Psoas muscle (tissue), 8 donors: Measurements from ENCODE around the gene RBFOX1. TPM values are rescaled to one million over a fixed set of nuclear protein-coding genes. Genes with fewer than 3 reads are reported as not detected.

Source experiments
- ATAC-seq, 4 donors: fragments of 200-7000 bp; cut with Tn5 transposase; one replicate each; pipeline ENCODE4 v1.9.1; 2020; ENCODE audit warnings: moderate library complexity in 3 of 4, mild to moderate bottlenecking in 2 of 4
- DNase-seq, 2 donors: peaks; one replicate each; pipeline ENCODE4 v3.0.0-alpha.2; 2020
- H3K27ac ChIP-seq: fragments of 200-600 bp; one replicate; pipeline ENCODE4 v1.8.0; 2022
- H3K27me3 ChIP-seq, 3 donors: fragments of 200-600 bp in 1 of 3; one replicate each; pipeline versions ENCODE4 v1.6.1 to v1.8.0; 2013 to 2022; ENCODE audit warnings: low read length in 2 of 3, mild to moderate bottlenecking in 2 of 3, moderate library complexity in 1 of 3; ENCODE audit not compliant: insufficient read depth in 3 of 3
- H3K36me3 ChIP-seq, 2 donors: fragments of 200-600 bp in 1 of 2; one replicate each; pipeline versions ENCODE4 v1.6.1 to v1.8.0; 2013 to 2022; ENCODE audit warnings: low read depth in 1 of 2, mild to moderate bottlenecking in 1 of 2, moderate library complexity in 1 of 2; ENCODE audit not compliant: insufficient read depth in 1 of 2
- H3K4me1 ChIP-seq: fragments of 200-600 bp; one replicate; pipeline ENCODE4 v1.8.0; 2022
- H3K4me3 ChIP-seq: fragments of 200-600 bp; one replicate; pipeline ENCODE4 v1.8.0; 2022; ENCODE audit warnings: mild to moderate bottlenecking
- H3K9me3 ChIP-seq: fragments of 200-600 bp; one replicate; pipeline ENCODE4 v1.8.0; 2022
- CTCF ChIP-seq: fragments of 200-600 bp; IDR thresholded peaks from one replicate; pipeline ENCODE4 v1.8.0; 2022; ENCODE audit warnings: antibody characterized with exemption
- WGBS, 3 donors: extraction: QIAGEN DNeasy Blood & Tissue Kit; methylation state at CpG; one replicate each; pipeline versions ENCODE4 v1.1.6 to v1.1.7; 2013; 5-methylcytosine and 5-hydroxymethylcytosine counted together
- intact Hi-C, 2 donors: fragments of 100-400 bp; cut with DNase I; formaldehyde crosslinking; loops; one replicate each; pipeline versions ENCODE4 v1.11.0 to v1.14.2; 2022
- polyA plus RNA-seq, 3 donors: library from polyadenylated mRNA; stranded (reverse); fragments of 200-250 nt; gene quantifications; one replicate each; pipeline ENCODE4 v1.2.3, GENCODE V29; 2013
- total RNA-seq, 4 donors: library from RNA; stranded (reverse); fragmentation: NEBNext Ultra II Directional in 2 of 4; extraction: Animal tissue kit (Norgen Biotek cat#: 25700) in 2 of 4; gene quantifications; one replicate each; pipeline versions ENCODE4 v1.2.1 to v1.2.4, GENCODE V29; 2021 to 2023
- donor health status: healthy with polysubstance abuse.
- donor health status: DM: no; HTN: no; CAD: no; lungs with moderate emphysema.
- donor health status: Bipolar disorder and iron deficiency.
- donor health status: healthy.
- donor health status: DM: yes; HTN: yes; CAD: no.
- donor health status: DM: no; HTN: no; CAD: no.
- donor health status: DM: no; HTN: no; CAD: no.
- donor health status: DM: yes; HTN: yes; CAD: no.

RBFOX1 gene
- total and polyA plus RNA-seq, 7 donors: 2.8 to 141 (median 113) TPM

GRCh38 chr16:7317982-7318381, 14.7 kb upstream of the RBFOX1 start:
- WGBS, 3 donors: 95 to 97% (median 96%) methylated on average over 5 of the region's 5 CpGs

DNA sequence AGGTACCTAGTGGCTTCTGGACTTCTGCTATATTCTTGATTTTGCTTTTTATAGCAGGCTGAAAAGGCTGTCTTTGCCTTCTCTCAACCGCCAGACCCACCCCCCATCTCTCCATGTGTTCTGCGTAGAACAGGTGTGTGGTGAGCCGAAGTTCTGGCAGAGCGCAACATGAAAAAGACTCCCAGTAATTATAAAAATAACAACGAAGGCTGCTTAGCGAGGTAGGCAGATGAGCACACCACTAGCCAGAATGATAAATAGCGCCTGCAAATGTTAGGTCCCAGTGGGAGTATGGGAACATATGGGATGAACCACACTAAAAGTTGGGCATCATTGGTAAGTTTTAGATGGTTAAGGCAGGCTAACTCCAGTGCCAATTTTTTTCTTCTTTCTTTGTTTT, 14.0 kb upstream of the RBFOX1 start:
- Histone ChIP-seq H3K27ac (no peak overlapping the region), H3K9me3 (no peaks in the 10 kb centered on the region), H3K4me3 (no peak overlapping the region), H3K36me3 (no peaks in the 10 kb centered on the region), H3K27me3 (no peaks in the 10 kb centered on the region), H3K4me1 (peaks cover 17% of the 10 kb centered on the region)
- 50 to 68% (median 60%) methylated on average over 7 of the region's 7 CpGs for WGBS, 3 donors
- DNase-seq (no peak), ATAC-seq (no peak)
- TF ChIP-seq CTCF: no peak
- intact Hi-C loops: no loop called here

More at GRCh38 chr16:7317982-7318381, 14.7 kb upstream of the RBFOX1 start:
- H3K27ac ChIP-seq: no peak overlapping the region
- no peak overlapping the region for H3K4me3 ChIP-seq
- H3K36me3 ChIP-seq: no peaks in the 10 kb centered on the region
- intact Hi-C loops: no loop called here
- no peaks in the 10 kb centered on the region for H3K9me3 ChIP-seq
- no peak for TF ChIP-seq CTCF
- H3K27me3 ChIP-seq: no peaks in the 10 kb centered on the region
- no peak for DNase-seq
- H3K4me1 ChIP-seq: peaks cover 17% of the 10 kb centered on the region
- ATAC-seq: no peak

DNA sequence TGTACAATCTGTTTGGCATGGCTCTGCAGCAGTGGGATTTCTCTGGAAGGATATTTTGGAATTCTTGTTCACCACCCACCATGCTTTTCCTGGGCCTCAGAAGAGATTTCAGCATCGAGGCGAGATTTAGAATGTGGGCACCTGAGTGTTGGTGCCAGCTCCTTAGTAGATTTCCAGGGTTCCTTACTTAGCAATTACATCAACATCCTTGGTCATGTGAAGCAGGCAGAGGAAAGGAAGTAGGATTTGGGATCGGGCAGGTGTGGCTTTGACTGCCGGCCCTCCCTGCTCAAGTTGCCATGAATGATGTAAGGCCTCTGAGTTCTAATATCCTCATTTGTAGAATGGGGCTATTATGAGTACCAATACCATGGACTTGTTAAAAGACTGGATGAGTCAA, 13.1 kb upstream of the RBFOX1 start:
- no peaks in the 10 kb centered on the region for H3K27me3 ChIP-seq
- H3K4me1 ChIP-seq: peaks cover 22% of the 10 kb centered on the region
- TF ChIP-seq CTCF: no peak
- peak overlapping the region; percentile 53 for H3K27ac ChIP-seq
- H3K9me3 ChIP-seq: no peaks in the 10 kb centered on the region
- DNase-seq (no peak), ATAC-seq (peak in 1 of 4 donors; percentile 74)
- intact Hi-C loops: no loop called here
- H3K36me3 ChIP-seq: no peaks in the 10 kb centered on the region
- H3K4me3 ChIP-seq: no peak overlapping the region
- WGBS, 3 donors: 40 to 69% (median 54%) methylated on average over 4 of the region's 4 CpGs

- H3K27ac ChIP-seq: peak overlapping the region; percentile 58
- H3K9me3 ChIP-seq: no peaks in the 10 kb centered on the region
- H3K36me3 ChIP-seq: no peaks in the 10 kb centered on the region
- DNase-seq (no peak), ATAC-seq (peak; percentile 35 to 65 (median 45))
- no peaks in the 10 kb centered on the region for H3K27me3 ChIP-seq
- H3K4me1 ChIP-seq: peaks cover 37% of the 10 kb centered on the region
- no peak overlapping the region for H3K4me3 ChIP-seq
- no peak for TF ChIP-seq CTCF
- intact Hi-C loops: loop anchor here in 1 of 2 donors (5.0 kb wide), 1 partner anchor 44 kb away; no protein-coding TSS in a partner anchor
- 23 to 31% (median 26%) methylated on average over 1 of the region's 1 CpG for WGBS, 3 donors
These were observed 11.0 kb upstream of the RBFOX1 start for GRCh38 chr16:7321661-7322060.

GRCh38 chr16:7324321-7324720, 8.3 kb upstream of the RBFOX1 start:
- ATAC-seq (no peak), DNase-seq (no peak)
- intact Hi-C loops: loop anchor here in 1 of 2 donors (5.0 kb wide), 1 partner anchor 47 kb away; no protein-coding TSS in a partner anchor
- H3K4me3 ChIP-seq: no peak overlapping the region
- peak overlapping the region; percentile 82 for H3K27ac ChIP-seq
- TF ChIP-seq CTCF: no peak
- WGBS, 3 donors: 74 to 80% (median 77%) methylated on average over 3 of the region's 3 CpGs
- H3K36me3 ChIP-seq: no peaks in the 10 kb centered on the region
- no peaks in the 10 kb centered on the region for H3K9me3 ChIP-seq
- peaks cover 45% of the 10 kb centered on the region for H3K4me1 ChIP-seq
- H3K27me3 ChIP-seq: no peaks in the 10 kb centered on the region
